ENCODE data around the gene HYCC1.

HYCC1 gene

GRCh38 chr7:23003505-23004246, 10.3 kb downstream of the HYCC1 start:
- peaks cover 96% of the 10 kb centered on the region for H3K79me2 ChIP-seq (ENCODE audit: insufficient read depth, low read depth)
- H3K4me1 ChIP-seq (ENCODE audit: low read depth, poor library complexity, severe bottlenecking): peaks cover 100% of the 10 kb centered on the region
- no peak for TF ChIP-seq CTCF (conservative IDR thresholded peaks at IDR 0.05; ENCODE audit: low read depth, low read length)
- peak overlapping the region; percentile 83 for H3K27ac ChIP-seq
- H3K4me3 ChIP-seq (IDR thresholded peaks at IDR 0.05; ENCODE audit: insufficient read depth, low read depth, low read length): no peak overlapping the region
- no peaks in the 10 kb centered on the region for H3K27me3 ChIP-seq (ENCODE audit: insufficient read depth, low read depth)
- H3K4me2 ChIP-seq: peak overlapping the region; percentile 95
- H4K20me1 ChIP-seq (ENCODE audit: insufficient read depth): no peaks in the 10 kb centered on the region
- no peaks in the 10 kb centered on the region for H3K36me3 ChIP-seq (ENCODE audit: insufficient read depth)
- no peak overlapping the region for H2AFZ ChIP-seq (ENCODE audit: low read depth)
- H3K9ac ChIP-seq: no peak overlapping the region

GRCh38 chr7:23002698-23003097, 11.2 kb downstream of the HYCC1 start:
- TF ChIP-seq CTCF (conservative IDR thresholded peaks at IDR 0.05; ENCODE audit: low read depth, low read length): no peak
- H3K27me3 ChIP-seq (ENCODE audit: insufficient read depth, low read depth): no peaks in the 10 kb centered on the region
- H3K4me1 ChIP-seq (ENCODE audit: low read depth, poor library complexity, severe bottlenecking): peaks cover 100% of the 10 kb centered on the region
- peaks cover 96% of the 10 kb centered on the region for H3K79me2 ChIP-seq (ENCODE audit: insufficient read depth, low read depth)
- no peaks in the 10 kb centered on the region for H4K20me1 ChIP-seq (ENCODE audit: insufficient read depth)
- H3K4me2 ChIP-seq: peak overlapping the region; percentile 95
- H3K36me3 ChIP-seq (ENCODE audit: insufficient read depth): no peaks in the 10 kb centered on the region
- no peak overlapping the region for H2AFZ ChIP-seq (ENCODE audit: low read depth)
- H3K9ac ChIP-seq: no peak overlapping the region
- no peak overlapping the region for H3K4me3 ChIP-seq (IDR thresholded peaks at IDR 0.05; ENCODE audit: insufficient read depth, low read depth, low read length)
- peak overlapping the region; percentile 83 for H3K27ac ChIP-seq

GRCh38 chr7:23001610-23002009, 12.3 kb downstream of the HYCC1 start:
- no peak overlapping the region for H2AFZ ChIP-seq (ENCODE audit: low read depth)

GRCh38 chr7:23000597-23001360, 13.2 kb downstream of the HYCC1 start:
- Histone ChIP-seq H3K27me3 (ENCODE audit: insufficient read depth, low read depth) (no peaks in the 10 kb centered on the region), H3K36me3 (ENCODE audit: insufficient read depth) (no peaks in the 10 kb centered on the region), H3K4me3 (IDR thresholded peaks at IDR 0.05; ENCODE audit: insufficient read depth, low read depth, low read length) (no peak overlapping the region), H3K4me1 (ENCODE audit: low read depth, poor library complexity, severe bottlenecking) (peaks cover 100% of the 10 kb centered on the region), H3K79me2 (ENCODE audit: insufficient read depth, low read depth) (peaks cover 96% of the 10 kb centered on the region), H3K9ac (peak overlapping the region; percentile 31; the same call in 1 of the 2 replicates), H3K4me2 (peak overlapping the region; percentile 95), H3K27ac (peak overlapping the region; percentile 83), H4K20me1 (ENCODE audit: insufficient read depth) (no peaks in the 10 kb centered on the region), H2AFZ (ENCODE audit: low read depth) (no peak overlapping the region)
- no peak for TF ChIP-seq CTCF (conservative IDR thresholded peaks at IDR 0.05; ENCODE audit: low read depth, low read length)

More at GRCh38 chr7:23001610-23002009, 12.3 kb downstream of the HYCC1 start:
- Histone ChIP-seq H3K27me3 (ENCODE audit: insufficient read depth, low read depth) (no peaks in the 10 kb centered on the region), H3K79me2 (ENCODE audit: insufficient read depth, low read depth) (peaks cover 96% of the 10 kb centered on the region), H4K20me1 (ENCODE audit: insufficient read depth) (no peaks in the 10 kb centered on the region), H3K4me1 (ENCODE audit: low read depth, poor library complexity, severe bottlenecking) (peaks cover 100% of the 10 kb centered on the region), H3K27ac (peak overlapping the region; percentile 83), H3K4me2 (peak overlapping the region; percentile 95), H3K4me3 (IDR thresholded peaks at IDR 0.05; ENCODE audit: insufficient read depth, low read depth, low read length) (no peak overlapping the region), H3K9ac (peak overlapping the region; percentile 31; the same call in 1 of the 2 replicates), H3K36me3 (ENCODE audit: insufficient read depth) (no peaks in the 10 kb centered on the region)
- no peak for TF ChIP-seq CTCF (conservative IDR thresholded peaks at IDR 0.05; ENCODE audit: low read depth, low read length)
